ENCODE results near the gene TMCO5A.

The TMCO5A gene

GRCh38 chr15:37973856-37974255, 39.4 kb downstream of the TMCO5A start:
- DNase-seq (ENCODE audit: low read depth in 2 of 2), result no peak

GRCh38 chr15:37978231-37978630, 43.8 kb downstream of the TMCO5A start:
- DNase-seq (ENCODE audit: low read depth in 2 of 2), result no peak

GRCh38 chr15:37979671-37980409, 45.4 kb downstream of the TMCO5A start:
- no peak for DNase-seq (ENCODE audit: low read depth in 2 of 2)

GRCh38 chr15:37981201-37981600, 46.8 kb downstream of the TMCO5A start:
- DNase-seq (ENCODE audit: low read depth in 2 of 2), result no peak

- DNase-seq (ENCODE audit: low read depth in 2 of 2), result no peak
These were observed 47.3 kb downstream of the TMCO5A start for GRCh38 chr15:37981775-37982174.

- DNase-seq (ENCODE audit: low read depth in 2 of 2), result no peak
These were observed 49.9 kb downstream of the TMCO5A start for GRCh38 chr15:37984368-37984767.

GRCh38 chr15:37995461-37996347, 61.3 kb downstream of the TMCO5A start:
- DNase-seq (ENCODE audit: low read depth in 2 of 2), result no peak

Data from stimulated activated CD8-positive, alpha-beta memory T cell treated with anti-CD3 and anti-CD28 coated beads, Interleukin-2, amount 100 ng/mL, for 48 hours (primary cell).